ENCODE data around the gene FRMD8. TPM values are rescaled to one million over a fixed set of nuclear protein-coding genes. Genes with fewer than 3 reads are reported as not detected.

Gene FRMD8
- total and polyA plus RNA-seq, 9 donors, result 4.3 to 41.7 (median 25.2) TPM

GRCh38 chr11:65357856-65358356 lies 28.5 kb upstream of the FRMD8 start:
- DNase-seq, result no peak
- Histone ChIP-seq H3K36me3 (no peaks in the 10 kb centered on the region), H3K4me1 (ENCODE audit: insufficient read depth) (peaks cover 15% of the 10 kb centered on the region), H3K9me3 (no peaks in the 10 kb centered on the region), H3K27ac (no peak overlapping the region), H3K27me3 (no peaks in the 10 kb centered on the region), H3K4me3 (no peak overlapping the region)
- intact Hi-C loops (cut with DNase I), result no loop called here
- TF ChIP-seq POLR2A (IDR thresholded peaks at IDR 0.05) (no peak), CTCF (IDR thresholded peaks at IDR 0.05) (no peak), EP300 (IDR thresholded peaks at IDR 0.05) (no peak)
- WGBS, 3 donors, result 36 to 53% (median 48%) methylated on average over 8 of the region's 8 CpGs

GRCh38 chr11:65362320-65362931 lies 24.0 kb upstream of the FRMD8 start:
- 76 to 87% (median 86%) methylated on average over 10 of the region's 10 CpGs for WGBS, 3 donors
- no peaks in the 10 kb centered on the region for H3K9me3 ChIP-seq
- H3K4me3 ChIP-seq, result no peak overlapping the region
- no peaks in the 10 kb centered on the region for H3K36me3 ChIP-seq
- intact Hi-C loops (cut with DNase I), result no loop called here
- TF ChIP-seq EP300 (IDR thresholded peaks at IDR 0.05) (no peak), CTCF (IDR thresholded peaks at IDR 0.05) (no peak), POLR2A (IDR thresholded peaks at IDR 0.05) (no peak)
- no peak for DNase-seq
- no peak overlapping the region for H3K27ac ChIP-seq
- H3K27me3 ChIP-seq, result no peaks in the 10 kb centered on the region
- peaks cover 5% of the 10 kb centered on the region for H3K4me1 ChIP-seq (ENCODE audit: insufficient read depth)

GRCh38 chr11:65362966-65363365 lies 23.5 kb upstream of the FRMD8 start:
- TF ChIP-seq CTCF (IDR thresholded peaks at IDR 0.05), result no peak
- no peak for TF ChIP-seq EP300 (IDR thresholded peaks at IDR 0.05)
- TF ChIP-seq POLR2A (IDR thresholded peaks at IDR 0.05), result no peak
- Histone ChIP-seq H3K36me3 (no peaks in the 10 kb centered on the region), H3K4me3 (no peak overlapping the region), H3K4me1 (ENCODE audit: insufficient read depth) (peaks cover 5% of the 10 kb centered on the region), H3K27me3 (no peaks in the 10 kb centered on the region), H3K27ac (no peak overlapping the region), H3K9me3 (no peaks in the 10 kb centered on the region)
- intact Hi-C loops (cut with DNase I), result no loop called here
- no peak for DNase-seq
- WGBS, 3 donors, result 86 to 92% (median 90%) methylated on average over 6 of the region's 6 CpGs

- TF ChIP-seq POLR2A (IDR thresholded peaks at IDR 0.05) (no peak), CTCF (IDR thresholded peaks at IDR 0.05) (no peak), EP300 (IDR thresholded peaks at IDR 0.05) (no peak)
- 62 to 68% (median 66%) methylated on average over 3 of the region's 3 CpGs for WGBS, 3 donors
- Histone ChIP-seq H3K27ac (no peak overlapping the region), H3K4me3 (no peak overlapping the region), H3K27me3 (no peaks in the 10 kb centered on the region), H3K36me3 (no peaks in the 10 kb centered on the region), H3K9me3 (no peaks in the 10 kb centered on the region), H3K4me1 (ENCODE audit: insufficient read depth) (peaks cover 5% of the 10 kb centered on the region)
- no peak for DNase-seq
- intact Hi-C loops (cut with DNase I), result no loop called here
Measured at GRCh38 chr11:65363770-65364169, 22.7 kb upstream of the FRMD8 start.

Data from ovary (tissue), 9 donors.